K562 (cell line): ENCODE results near the gene USP20. TPM values are rescaled to one million over a fixed set of nuclear protein-coding genes. Genes with fewer than 3 reads are reported as not detected.

Experiments used
- FOXA3 ChIP-seq, 2 experiments: fragments of 450-650 bp in 1 of 2; sonication (generic) in 1 of 2; formaldehyde crosslinking; IDR thresholded peaks in 1 of 2; conservative IDR thresholded peaks in 1 of 2; 2 replicates each; pipeline versions ENCODE4 v1.4.0 to v1.8.0; 2020 to 2022; ENCODE audit warnings: mild to moderate bottlenecking in 2 of 2, missing genetic modification reagents in 1 of 2
- JUND ChIP-seq, 2 experiments: IDR thresholded peaks; 2 replicates in 1 of 2; 3 replicates in 1 of 2; pipeline ENCODE4 v1.6.1; 2011; ENCODE audit warnings: borderline replicate concordance in 2 of 2, low read depth in 2 of 2, low read length in 2 of 2, improper control_type of control experiment in 1 of 2, missing biosample characterization in 1 of 2, missing genetic modification characterization in 1 of 2, missing genetic modification reagents in 1 of 2
- SNIP1 ChIP-seq: fragments of 450-650 bp; IDR thresholded peaks from 2 replicates; pipeline ENCODE4 v1.7.1; 2017; ENCODE audit warnings: low read depth, mild to moderate bottlenecking
- YY1 ChIP-seq, 3 experiments: IDR thresholded peaks; 2 replicates each; pipeline ENCODE4 v1.6.1; 2011; ENCODE audit warnings: low read length in 2 of 3, mild to moderate bottlenecking in 2 of 3, moderate library complexity in 2 of 3, borderline replicate concordance in 1 of 3, control low read depth in 1 of 3, low read depth in 1 of 3; ENCODE audit not compliant: insufficient read depth in 3 of 3, insufficient replicate concordance in 2 of 3, control insufficient read depth in 1 of 3, insufficient read length in 1 of 3; ENCODE audit errors: extremely low read depth in 1 of 3
- ZNF395 ChIP-seq: fragments of 200-800 bp; sonication (Bioruptor generic); IDR thresholded peaks from 2 replicates; pipeline ENCODE4 v1.6.1; 2017; ENCODE audit warnings: missing genetic modification characterization, missing compliant biosample characterization
- polyA plus RNA-seq, 8 experiments: library from polyadenylated mRNA; depleted of rRNA in 4 of 8; stranded (reverse) in 5 of 8; unstranded in 3 of 8; fragments of >200 nt; fragmentation: Nextera tagmentation in 2 of 8; fragmentation: Illumina TruSeq in 1 of 8; extraction: Ambion mirVana in 2 of 8; extraction: Trizol in 1 of 8; gene quantifications; 2 replicates each; pipeline versions ENCODE4 v1.2.1 to v1.2.3, GENCODE V29; 2011 to 2014; ENCODE audit warnings: inconsistent platforms in 1 of 8, missing spikeins in 1 of 8
- total RNA-seq, 7 experiments: library from RNA; depleted of rRNA in 6 of 7; stranded (reverse); fragments of >200 nt in 6 of 7; fragmentation: Illumina TruSeq in 2 of 7; extraction: Trizol in 2 of 7; gene quantifications; 2 replicates each; pipeline versions ENCODE4 v1.2.1 to v1.2.3, GENCODE V29; 2011 to 2021; ENCODE audit warnings: low replicate concordance in 1 of 7

USP20 gene
- total and polyA plus RNA-seq, 9 of the 15 experiments (the other 6 are each of a cell fraction or from before 2014, with no cell fraction given), result 1.9 to 136 (median 49.1) TPM

- TF ChIP-seq ZNF395 (CRISPR knock-in tag) (peak; percentile 64; the same call in 1 of the 2 replicates), FOXA3 (CRISPR knock-in tag; conservative IDR thresholded peaks at IDR 0.05 in 1 of 2, IDR thresholded peaks at IDR 0.05 in 1 of 2) (0 out of 4 replicates have a peak, but pooled peaks of 1 of the 2 experiments have one; percentile 21), JUND (IDR thresholded peaks at IDR 0.05; ENCODE audit: borderline replicate concordance, low read depth, low read length) (peak; percentile 52; the same call in 1 of the 2 replicates), JUND (tag; IDR thresholded peaks at IDR 0.05; ENCODE audit: borderline replicate concordance, low read depth, low read length) (no peak; the same call in 2 of the 3 replicates), YY1 (IDR thresholded peaks at IDR 0.05; ENCODE audit: borderline replicate concordance in 1 of 3, control insufficient read depth in 1 of 3, extremely low read depth in 1 of 3, insufficient read depth in 3 of 3, insufficient read length in 1 of 3, insufficient replicate concordance in 2 of 3, low read depth in 1 of 3, low read length in 2 of 3) (peak in 1 of 3 experiments; percentile 46), SNIP1 (no peak)
- TF ChIP-seq, all 486 proteins: peak for 18
Measured at GRCh38 chr9:129860653-129861446, 25.6 kb downstream of the USP20 start (continued).
